Right renal pelvis (tissue), 4 donors: ENCODE measurements around the gene ACOT4. TPM values are rescaled to one million over a fixed set of nuclear protein-coding genes. Genes with fewer than 3 reads are reported as not detected.
"Not testable (repeated sequence)": the region's sequence is repeated elsewhere in the genome, so short reads cannot be mapped to it uniquely, and the experiment has no call there.

ENCODE experiments used
- DNase-seq, 4 donors: peaks; one replicate each; pipeline ENCODE4 v3.0.0-alpha.2; 2013; ENCODE audit warnings: low read depth in 4 of 4, low spot score in 3 of 4, missing footprints in 1 of 4
- polyA plus RNA-seq, 4 donors: library from polyadenylated mRNA; unstranded; fragments of 120-200 nt; gene quantifications; one replicate each; pipeline ENCODE4 v1.2.1, GENCODE V29; 2013; ENCODE audit not compliant: insufficient read length in 4 of 4

The ACOT4 gene
- polyA plus RNA-seq, 4 donors, result 3.3 to 4.3 (median 3.6) TPM

DNA sequence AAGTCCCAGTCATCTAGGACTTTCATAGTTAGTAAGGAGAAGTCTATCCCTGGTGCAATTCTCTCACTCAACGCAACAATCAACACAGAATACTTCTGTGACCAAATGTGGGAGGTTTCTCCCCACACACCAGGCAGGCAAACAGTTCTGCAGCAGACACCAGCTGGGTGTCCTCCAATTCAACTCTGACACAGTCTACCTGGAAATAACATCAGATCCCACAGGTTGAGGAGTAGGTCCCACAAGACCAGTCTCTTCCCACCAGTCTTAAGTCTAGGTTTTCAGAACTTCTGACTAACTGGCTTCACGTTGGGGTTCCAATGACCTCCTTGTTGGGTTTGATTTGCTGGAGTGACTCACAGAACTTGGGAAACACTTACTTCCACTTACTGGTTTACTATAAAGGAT, 35.5 kb downstream of the ACOT4 start:
- no peak for DNase-seq

DNA sequence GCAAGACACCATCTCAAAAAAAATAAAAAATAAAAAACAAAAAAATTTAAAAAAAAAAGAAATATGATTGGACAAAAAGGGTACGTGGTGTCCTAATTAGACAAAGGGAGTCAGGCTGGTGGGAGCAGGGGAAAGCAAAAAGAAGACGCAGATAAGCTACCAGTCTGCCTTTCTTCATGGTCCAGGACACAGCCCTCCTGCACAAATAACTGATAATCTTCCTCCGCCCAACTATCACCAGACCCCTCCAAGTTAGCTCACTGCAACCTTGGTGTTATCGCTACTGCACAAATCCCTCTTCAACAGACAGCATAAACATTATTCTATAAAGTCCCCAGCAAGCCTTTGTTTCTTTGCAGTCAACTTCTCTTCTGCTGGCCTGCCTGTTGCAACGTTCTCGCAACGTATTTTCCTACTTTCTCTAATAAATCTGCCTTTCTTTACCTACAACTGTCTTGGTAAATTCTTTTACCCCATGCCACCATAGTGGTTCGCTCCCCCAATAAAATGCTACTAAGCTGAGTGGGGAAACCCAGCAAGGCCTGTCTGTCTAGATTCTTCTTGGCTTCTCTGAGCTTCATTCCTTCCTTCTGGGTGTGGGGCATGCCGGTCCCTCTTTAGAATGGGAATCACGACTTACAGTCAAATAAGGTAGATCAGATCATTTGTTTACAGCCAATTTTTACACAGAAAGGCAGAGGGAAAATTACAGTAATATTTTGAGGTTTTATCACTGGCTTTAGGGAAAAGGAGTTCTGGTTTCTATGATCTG, 38.5 kb downstream of the ACOT4 start:
- no peak for DNase-seq

DNA sequence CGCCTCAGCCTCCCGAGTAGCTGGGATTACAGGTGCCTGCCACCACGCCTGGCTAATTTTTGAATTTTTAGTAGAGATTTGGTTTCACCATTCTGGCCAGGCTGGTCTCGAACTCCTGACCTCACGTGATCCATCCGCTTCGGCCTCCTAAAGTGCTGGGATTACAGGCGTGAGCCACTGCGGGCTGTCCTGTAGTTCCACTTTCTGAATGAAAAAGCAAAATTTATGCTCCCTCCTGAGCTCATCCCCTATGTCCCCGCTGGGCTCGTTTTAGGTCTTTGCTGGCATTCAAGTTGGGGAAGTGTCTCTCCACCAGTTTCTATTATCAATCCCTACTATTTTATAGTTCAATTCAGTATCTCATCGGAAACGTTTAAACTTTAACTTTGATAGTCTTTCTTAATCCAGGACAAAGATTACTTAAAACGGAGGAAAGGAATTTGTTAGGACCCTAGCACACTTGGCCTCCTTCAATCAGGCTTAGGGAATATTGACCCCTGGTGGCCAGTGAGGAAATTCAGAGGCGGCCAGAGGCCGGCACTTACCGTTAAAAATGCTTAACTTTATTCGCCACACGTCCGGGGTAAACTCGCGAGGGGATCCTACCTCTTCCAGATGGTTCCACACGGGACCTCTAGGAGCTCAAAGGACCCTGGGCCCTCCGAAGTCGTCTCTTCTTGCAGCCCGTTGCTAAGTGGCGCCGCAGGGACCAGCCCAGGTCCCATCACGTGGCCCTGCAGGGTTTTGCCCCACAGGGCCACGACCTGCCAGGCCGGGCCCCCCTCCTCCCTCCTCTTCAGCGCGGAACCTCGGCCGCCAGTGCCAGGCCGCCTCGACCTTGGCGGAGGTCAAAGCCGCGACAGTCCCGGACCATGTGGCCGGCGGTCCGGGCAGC, 41.7 kb downstream of the ACOT4 start:
- DNase-seq, result peak in 3 of 4 donors; percentile 59 to 65 (median 61)

DNA sequence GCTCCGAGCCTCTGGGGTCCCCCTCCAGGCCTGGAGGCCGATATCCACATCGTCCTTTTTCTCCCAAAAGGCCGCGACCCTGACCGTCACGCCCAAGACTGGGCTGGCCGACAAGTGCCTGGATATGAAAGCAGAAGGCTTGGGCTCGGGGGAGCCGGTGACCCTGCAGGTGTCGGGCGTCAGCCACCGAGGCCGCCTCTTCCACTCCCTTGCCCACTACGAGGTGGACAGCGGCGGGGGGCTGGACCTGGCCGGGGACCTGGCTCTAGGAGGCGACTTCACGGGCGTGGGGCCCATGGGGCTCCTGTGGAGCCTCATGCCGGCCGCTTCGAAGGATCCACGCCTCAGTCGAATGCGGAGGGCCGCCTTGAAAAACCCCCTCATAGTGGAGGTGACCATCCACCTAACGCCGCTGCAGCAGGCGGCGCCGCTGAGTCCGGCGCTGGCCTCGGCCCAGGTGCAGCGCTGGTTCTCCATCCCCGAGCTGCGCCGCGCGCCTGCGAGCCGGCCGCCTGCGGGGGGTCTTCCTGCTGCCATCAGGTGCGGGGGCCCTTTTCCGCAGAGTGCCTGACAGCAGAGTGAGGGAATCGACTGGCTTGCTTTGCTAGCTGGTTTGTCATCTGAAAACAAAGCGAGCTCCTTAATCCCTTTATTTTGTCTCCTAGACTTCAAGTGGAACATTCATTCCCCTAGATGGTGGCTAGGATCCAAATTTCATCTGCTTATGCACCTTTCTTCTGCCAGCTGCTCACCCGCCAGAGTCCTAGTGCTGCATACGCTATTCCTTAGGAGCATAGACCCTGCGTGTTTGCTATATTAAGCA, 42.5 kb downstream of the ACOT4 start:
- peak in 1 of 4 donors; percentile 25 for DNase-seq

DNA sequence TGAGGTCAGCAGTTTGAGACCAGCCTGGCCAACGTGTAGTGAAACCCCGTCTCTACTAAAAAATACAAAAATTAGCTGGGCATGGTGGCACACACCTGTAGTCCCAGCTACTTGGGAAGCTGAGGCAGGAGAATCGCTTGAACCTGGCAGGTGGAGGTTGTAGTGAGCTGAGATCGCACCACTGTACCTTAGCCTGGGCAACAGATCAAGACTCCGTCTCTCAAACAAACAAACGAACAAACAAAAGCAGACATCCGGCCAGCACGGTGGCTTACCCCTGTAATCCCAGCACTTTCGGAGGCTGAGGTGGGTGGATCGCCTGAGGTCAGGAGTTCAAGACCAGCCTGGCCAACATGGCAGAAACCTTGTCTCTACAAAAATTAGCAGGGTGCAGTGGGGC, 44.7 kb downstream of the ACOT4 start:
- not testable (repeated sequence) for DNase-seq

DNA sequence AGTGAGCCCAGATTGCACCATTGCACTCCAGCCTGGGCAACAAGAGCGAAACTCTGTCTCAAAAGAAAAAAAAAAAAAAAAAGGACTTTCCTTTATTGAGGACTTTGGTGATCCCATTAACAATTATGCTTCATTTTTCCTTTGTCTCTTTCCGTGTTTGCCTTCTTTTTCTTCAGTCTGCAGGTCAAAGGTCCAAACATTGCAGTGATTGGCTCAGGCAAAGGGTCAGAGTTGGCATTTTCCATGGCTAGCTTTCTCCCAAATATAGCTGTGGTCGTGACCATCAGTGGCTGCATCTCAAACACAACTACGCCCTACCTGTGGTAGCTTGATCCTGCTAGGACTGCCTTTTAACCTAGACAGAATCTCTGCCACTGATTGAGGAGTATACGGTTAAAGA, 46.2 kb downstream of the ACOT4 start:
- no peak for DNase-seq

DNA sequence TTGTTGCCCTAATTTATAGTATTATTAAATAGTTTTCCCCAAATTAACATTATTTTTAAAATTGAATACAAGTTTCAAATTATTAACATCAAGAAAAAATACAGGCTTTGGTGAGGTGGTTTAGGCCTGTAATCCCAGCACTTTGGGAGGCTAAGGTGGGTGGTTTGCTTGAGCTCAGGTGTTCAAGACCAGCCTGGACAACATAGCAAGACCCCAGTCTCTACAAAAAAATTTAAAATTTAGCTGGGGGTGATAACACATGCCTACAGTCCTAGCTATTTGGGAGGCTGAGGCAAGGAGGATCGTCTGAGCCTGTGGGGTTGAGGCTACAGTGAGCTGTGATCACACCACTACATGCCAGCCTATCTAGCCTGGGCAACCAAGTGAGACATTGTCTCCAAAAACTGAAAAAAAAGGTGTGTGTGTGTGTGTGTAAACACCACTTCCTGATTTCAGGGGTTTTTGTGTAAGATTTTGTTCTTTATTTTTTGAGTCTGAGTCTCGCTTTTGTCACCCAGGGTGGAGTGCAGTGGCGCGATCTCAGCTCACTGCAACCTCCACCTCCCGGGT, 49.2 kb downstream of the ACOT4 start:
- no peak for DNase-seq

DNA sequence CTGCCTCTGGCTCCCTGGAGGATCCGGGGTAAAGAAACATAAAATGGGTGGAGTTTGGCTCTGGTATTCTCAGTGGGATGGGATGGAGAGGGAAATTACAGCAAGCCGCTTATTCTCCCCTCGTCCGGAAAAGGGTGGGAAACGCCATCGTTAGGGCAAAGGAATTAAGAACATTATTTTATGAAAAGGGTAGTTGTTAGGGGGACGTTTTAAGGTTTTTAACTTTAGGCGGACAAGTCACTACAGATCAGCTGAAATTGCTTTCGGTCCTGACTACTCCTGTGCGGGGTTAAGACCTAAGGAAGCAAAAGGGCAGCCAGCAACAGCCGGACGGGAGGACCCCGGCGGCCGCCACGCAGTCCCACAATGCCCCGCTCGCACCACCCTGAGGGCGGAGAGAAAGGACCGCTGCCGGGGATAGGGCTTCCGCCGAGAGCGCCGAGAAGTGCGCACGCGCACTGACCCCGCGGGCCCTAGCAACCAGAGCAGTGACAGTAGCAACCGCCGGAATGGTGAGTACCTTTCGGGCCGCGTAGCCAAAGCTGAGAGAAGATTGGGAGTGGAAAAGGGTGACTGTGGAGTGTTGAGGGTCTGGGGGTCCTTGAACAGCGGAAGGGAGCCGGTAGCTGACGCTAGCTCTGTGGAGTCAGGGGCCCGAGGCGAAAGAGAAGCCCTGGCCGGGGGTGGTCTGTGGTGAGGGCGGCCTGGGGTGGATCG, 53.0 kb downstream of the ACOT4 start, which contains the start of gene DNAL1:
TSS of gene DNAL1 (plus strand) at position 456 of the 717 bp plus-strand sequence. CDS start at position 510, 54 bp downstream.
- peak; percentile 83 to 87 (median 85) for DNase-seq

DNA sequence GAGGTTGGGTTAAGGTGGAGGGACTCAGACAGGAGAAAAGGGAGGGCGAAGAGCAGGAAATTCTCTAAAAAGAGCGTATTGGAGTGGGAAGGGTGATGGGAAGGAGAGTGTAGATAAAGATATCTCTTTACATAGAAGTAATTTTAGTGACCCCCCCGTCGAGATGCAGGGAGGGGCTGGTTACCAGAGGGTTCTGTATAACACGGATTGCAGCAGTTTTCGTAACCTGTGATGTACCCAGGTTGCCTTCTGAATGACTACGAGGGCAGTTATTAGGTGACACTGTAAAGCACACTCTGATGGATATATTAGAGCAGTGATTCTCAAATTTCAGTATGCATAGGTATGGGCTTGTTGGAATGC, 53.6 kb downstream of the ACOT4 start:
- no peak for DNase-seq

Other genes starting within 250 kb of the ACOT4 start
- gene NUMB, start 133.3 kb upstream of the ACOT4 start, polyA plus RNA-seq, result 10 to 100 TPM; 76.7 to 99.4 (median 81.0) TPM
- gene RIOX1, start 100.9 kb upstream of the ACOT4 start, polyA plus RNA-seq, result 10 to 100 TPM; 10.2 to 11.7 (median 11.0) TPM
- gene ACOT1, start 54.7 kb upstream of the ACOT4 start, polyA plus RNA-seq, result 10 to 100 TPM in 2 of 4 donors, 1 to 10 TPM in 2; 6.3 to 13.1 (median 11.0) TPM
- 1 to 10 TPM in 2 of 4 donors, under 1 TPM in 2; 0.75 to 2.1 (median 1.5) TPM for gene HEATR4, start 32.9 kb upstream of the ACOT4 start, polyA plus RNA-seq
- 10 to 100 TPM; 56.2 to 74.6 (median 62.2) TPM for gene ACOT2, start 22.7 kb upstream of the ACOT4 start, polyA plus RNA-seq
- under 1 TPM in 1 of 4 donors, not detected in 3; 0.30 TPM for gene ACOT6, start 20.6 kb downstream of the ACOT4 start, polyA plus RNA-seq
- gene DNAL1, start 53.1 kb downstream of the ACOT4 start, polyA plus RNA-seq, result 10 to 100 TPM; 18.9 to 28.4 (median 25.1) TPM
- 100 to 1,000 TPM in 2 of 4 donors, 10 to 100 TPM in 2; 94.8 to 101 (median 98.2) TPM for gene PNMA1, start 122.5 kb downstream of the ACOT4 start, polyA plus RNA-seq